ENCODE measurements around the gene TBC1D3E. TPM values are rescaled to one million over a fixed set of nuclear protein-coding genes. Genes with fewer than 3 reads are reported as not detected.
"Not testable (repeated sequence)": the region's sequence is repeated elsewhere in the genome, so short reads cannot be mapped to it uniquely, and the experiment has no call there.

Gene TBC1D3E
- total RNA-seq (ENCODE audit: low replicate concordance) = not detected in 2 replicates

DNA sequence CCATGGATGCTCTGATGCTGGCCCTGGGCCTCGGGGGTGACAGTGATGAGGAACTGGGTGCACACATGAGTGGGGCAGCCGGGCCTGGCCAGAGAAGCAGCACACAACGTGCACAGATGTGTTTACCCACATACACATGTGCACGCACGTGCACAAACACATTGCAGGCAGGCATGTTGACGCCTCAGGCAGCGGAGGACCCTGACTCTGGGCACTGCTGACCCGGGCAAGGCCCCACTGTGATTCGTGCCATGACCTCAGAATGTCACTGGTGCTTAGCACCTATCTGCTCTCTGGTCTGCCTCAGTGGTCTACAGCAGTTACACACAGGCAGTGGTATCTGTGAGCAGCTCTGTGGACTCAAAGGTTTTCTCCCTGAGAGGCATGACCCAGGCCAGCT lies at the start of gene TBC1D3E:
Gene TBC1D3E (plus strand): TSS at position 301 of the 400 bp plus-strand sequence. CDS start 1,545 bp downstream, outside the sequence.
- DNase-seq (ENCODE audit: low read depth); H3K4me3 ChIP-seq (ENCODE audit: low read depth, low read length): not testable (repeated sequence)

- not testable (repeated sequence) for H3K4me3 ChIP-seq (ENCODE audit: low read depth, low read length); DNase-seq (ENCODE audit: low read depth)
Observed at GRCh38 chr17:38087344-38087743, 40.4 kb upstream of the TBC1D3E start.

DNA sequence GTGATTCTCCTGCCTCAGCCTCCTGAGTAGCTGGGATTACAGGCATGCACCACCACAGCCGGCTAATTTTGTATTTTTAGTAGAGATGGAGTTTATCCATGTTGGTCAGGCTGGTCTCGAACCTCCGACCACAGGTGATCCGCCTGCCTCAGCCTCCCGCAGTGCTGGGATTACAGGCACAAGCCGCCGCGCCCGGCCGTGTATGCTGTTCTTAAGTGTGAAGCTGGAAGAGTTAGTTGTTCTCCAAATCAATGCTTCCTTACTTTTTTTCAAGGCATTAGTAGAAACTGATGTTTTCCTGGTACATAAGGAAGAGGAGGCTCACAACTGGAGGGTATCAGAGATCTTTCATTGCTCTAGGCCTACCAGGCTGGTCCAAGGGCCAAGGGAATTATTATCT lies 39.6 kb upstream of the TBC1D3E start:
- DNase-seq (ENCODE audit: low read depth); H3K4me3 ChIP-seq (ENCODE audit: low read depth, low read length): not testable (repeated sequence)

GRCh38 chr17:38094059-38094694 lies 33.6 kb upstream of the TBC1D3E start:
- DNase-seq (ENCODE audit: low read depth); H3K4me3 ChIP-seq (ENCODE audit: low read depth, low read length): not testable (repeated sequence)

DNA sequence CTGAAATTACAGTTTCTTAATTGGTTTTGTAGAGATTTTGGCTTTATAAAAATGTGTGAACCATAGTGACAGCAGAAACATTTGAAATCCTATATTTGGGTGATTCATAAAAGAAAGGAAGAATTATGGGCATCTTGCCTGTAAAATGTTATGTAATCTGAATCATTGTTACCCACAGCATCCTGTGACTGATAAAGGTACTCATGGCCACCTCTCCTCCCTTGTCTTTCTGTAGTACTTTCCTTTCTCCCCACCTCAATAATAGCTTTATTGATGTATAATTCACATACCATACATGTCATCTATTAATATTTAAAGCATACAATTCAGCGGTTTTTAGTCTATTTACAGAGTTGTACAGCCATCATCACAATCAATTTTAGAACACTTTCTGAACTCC lies 28.5 kb upstream of the TBC1D3E start:
- H3K4me3 ChIP-seq (ENCODE audit: low read depth, low read length); DNase-seq (ENCODE audit: low read depth): not testable (repeated sequence)

- DNase-seq (ENCODE audit: low read depth) = not testable (repeated sequence)
Observed at GRCh38 chr17:38119829-38120228, 7.9 kb upstream of the TBC1D3E start.

DNA sequence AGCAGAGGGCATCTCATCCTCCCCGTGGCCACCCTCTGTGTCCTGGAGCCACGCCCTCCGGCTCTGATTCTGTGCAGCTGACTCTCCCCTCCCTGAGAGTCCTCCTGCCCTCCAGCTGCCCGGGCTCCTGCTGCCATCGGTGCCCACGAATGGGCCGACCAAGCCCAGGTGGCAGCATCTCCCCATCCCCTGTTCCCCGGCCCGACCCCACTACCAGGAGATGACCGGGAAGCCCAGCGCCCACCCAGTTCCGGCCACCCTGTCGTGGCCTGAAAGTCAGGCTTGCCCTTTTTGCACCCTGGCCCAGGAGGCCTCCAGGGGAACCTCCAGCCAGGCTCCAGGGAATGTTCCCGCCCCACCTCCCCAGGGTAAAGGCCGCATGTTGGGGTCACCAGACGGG lies 7.1 kb downstream of the TBC1D3E start:
- not testable (repeated sequence) for H3K4me3 ChIP-seq (ENCODE audit: low read depth, low read length); DNase-seq (ENCODE audit: low read depth)

More at GRCh38 chr17:38119829-38120228, 7.9 kb upstream of the TBC1D3E start:
- not testable (repeated sequence) for H3K4me3 ChIP-seq (ENCODE audit: low read depth, low read length)

Small RNA genes lying within 50 kb of the gene (small RNA-seq; reads per million reads assigned to genes)
- not detected for gene RF00019
- gene RNA5SP526 = not detected

Other genes with a start within 250 kb of the TBC1D3E start
- not detected in 2 replicates for gene TBC1D3K, start 203.5 kb upstream of the TBC1D3E start, total RNA-seq (ENCODE audit: low replicate concordance)
- 2.2 and 4.2 TPM in 2 replicates for gene TBC1D3L, start 138.9 kb upstream of the TBC1D3E start, total RNA-seq (ENCODE audit: low replicate concordance)
- gene TBC1D3D, start 124.0 kb upstream of the TBC1D3E start, total RNA-seq (ENCODE audit: low replicate concordance) = not detected in 2 replicates
- gene TBC1D3C, start 59.3 kb upstream of the TBC1D3E start, total RNA-seq (ENCODE audit: low replicate concordance) = not detected in 2 replicates
- not detected in 2 replicates for gene TBC1D3, start 64.6 kb downstream of the TBC1D3E start, total RNA-seq (ENCODE audit: low replicate concordance)
- gene MRPL45, start 169.2 kb downstream of the TBC1D3E start, total RNA-seq (ENCODE audit: low replicate concordance) = 34.1 and 42.2 TPM in 2 replicates
- under 0.01 TPM in 2 replicates for gene GPR179, start 216.0 kb downstream of the TBC1D3E start, total RNA-seq (ENCODE audit: low replicate concordance)
- 11.7 and 18.8 TPM in 2 replicates for gene SOCS7, start 223.9 kb downstream of the TBC1D3E start, total RNA-seq (ENCODE audit: low replicate concordance)

All from fibroblast of the aortic adventitia (primary cell).